SK-N-SH (cell line): ENCODE results near the gene FZD10. TPM values are rescaled to one million over a fixed set of nuclear protein-coding genes. Genes with fewer than 3 reads are reported as not detected.

Experiments used
- CTCF ChIA-PET: fragments of 300-600, 350-600 bp; formaldehyde crosslinking; extraction: SDS; loops from one replicate; lab custom pipeline; 2021; lab: Yijun Ruan, JAX
- POLR2A ChIA-PET: fragments of 350-600 bp; sonication (Branson Sonifier 250); formaldehyde crosslinking; extraction: SDS; loops from one replicate; lab custom pipeline; 2020; ENCODE audit warnings: antibody characterized with exemption, inconsistent platforms; lab: Yijun Ruan, JAX
- DNase-seq: peaks from one replicate; pipeline ENCODE4 v3.0.0; 2012
- H2AFZ ChIP-seq: fragments of 200-600 bp; sonication (generic); 2 replicates; pipeline ENCODE4 v1.8.1; 2016; ENCODE audit warnings: antibody characterized with exemption, mild to moderate bottlenecking, low read depth
- H3F3A ChIP-seq: fragments of 200-600 bp; sonication (generic); replicated peaks from 2 replicates; pipeline ENCODE3; 2016; ENCODE audit warnings: antibody characterized with exemption, mild to moderate bottlenecking; ENCODE audit not compliant: insufficient read depth
- H3K27ac ChIP-seq, 2 experiments: fragments of 200-500 bp in 1 of 2; fragments of 200-600 bp in 1 of 2; sonication (Bioruptor generic) in 1 of 2; sonication (generic), shearing (Covaris generic) in 1 of 2; 2 replicates each; pipeline versions ENCODE4 v1.5.1 to v1.6.1; 2014 to 2016; ENCODE audit warnings: low read depth in 2 of 2, inconsistent platforms in 1 of 2, low read length in 1 of 2, mild to moderate bottlenecking in 1 of 2, mixed read lengths in 1 of 2
- H3K27me3 ChIP-seq: fragments of 200-600 bp; sonication (generic), shearing (Covaris generic); 2 replicates; pipeline ENCODE4 v1.6.1; 2016; ENCODE audit warnings: mixed run types; ENCODE audit not compliant: insufficient read depth
- H3K36me3 ChIP-seq, 2 experiments: fragments of 200-500 bp in 1 of 2; fragments of 200-600 bp in 1 of 2; sonication (Bioruptor generic) in 1 of 2; sonication (generic) in 1 of 2; replicated peaks in 1 of 2; 2 replicates each; pipeline versions ENCODE3 to v1.5.1; 2014 to 2016; ENCODE audit warnings: low read length in 1 of 2, mild to moderate bottlenecking in 1 of 2; ENCODE audit not compliant: insufficient read depth in 2 of 2, control insufficient read depth in 1 of 2
- H3K4me1 ChIP-seq, 2 experiments: fragments of 200-500 bp in 1 of 2; fragments of 200-600 bp in 1 of 2; sonication (Bioruptor generic) in 1 of 2; sonication (generic), shearing (Covaris generic) in 1 of 2; 2 replicates each; pipeline versions ENCODE4 v1.5.1 to v1.6.1; 2014 to 2016; ENCODE audit warnings: low read depth in 1 of 2, low read length in 1 of 2, mixed run types in 1 of 2; ENCODE audit not compliant: insufficient read depth in 2 of 2, control insufficient read depth in 1 of 2
- H3K4me2 ChIP-seq: fragments of 200-600 bp; sonication (generic), shearing (Covaris generic); 2 replicates; pipeline ENCODE4 v1.6.1; 2017; ENCODE audit warnings: mixed run types
- H3K4me3 ChIP-seq, 2 experiments: fragments of 200-500 bp in 1 of 2; fragments of 200-600 bp in 1 of 2; sonication (Bioruptor generic) in 1 of 2; sonication (generic), shearing (Covaris generic) in 1 of 2; 2 replicates each; pipeline versions ENCODE4 v1.5.1 to v1.8.1; 2014 to 2016; ENCODE audit warnings: low read depth in 2 of 2, inconsistent platforms in 1 of 2, low read length in 1 of 2, mild to moderate bottlenecking in 1 of 2, mixed read lengths in 1 of 2, moderate library complexity in 1 of 2
- H3K79me2 ChIP-seq: fragments of 200-600 bp; sonication (generic); 2 replicates; pipeline ENCODE4 v1.8.1; 2017; ENCODE audit warnings: mild to moderate bottlenecking; ENCODE audit not compliant: insufficient read depth
- H3K9ac ChIP-seq: fragments of 200-600 bp; sonication (generic); 2 replicates; pipeline ENCODE4 v1.6.1; 2017; ENCODE audit warnings: mixed run types
- H3K9me2 ChIP-seq: fragments of 200-600 bp; sonication (generic); 2 replicates; pipeline ENCODE4 v1.6.1; 2017; ENCODE audit warnings: mixed run types
- H3K9me3 ChIP-seq: fragments of 200-600 bp; sonication (generic); 2 replicates; pipeline ENCODE4 v1.6.1; 2017; ENCODE audit warnings: mixed run types, mild to moderate bottlenecking, moderate library complexity
- H4K20me1 ChIP-seq: fragments of 200-600 bp; sonication (generic); 2 replicates; pipeline ENCODE4 v1.6.1; 2017; ENCODE audit warnings: mild to moderate bottlenecking, mixed run types; ENCODE audit not compliant: insufficient read depth
- CTCF ChIP-seq: fragments of 200-600 bp; sonication (generic); IDR thresholded peaks from 2 replicates; pipeline ENCODE4 v1.6.1; 2017; ENCODE audit warnings: antibody characterized with exemption, mild to moderate bottlenecking, moderate library complexity
- EP300 ChIP-seq, 2 experiments: IDR thresholded peaks; 2 replicates each; pipeline versions ENCODE4 v1.4.0 to v1.6.1; 2012; ENCODE audit warnings: borderline replicate concordance in 1 of 2, low read depth in 1 of 2, low read length in 1 of 2
- EZH2phosphoT487 ChIP-seq: fragments of 200-600 bp; sonication (generic); IDR thresholded peaks from 2 replicates; pipeline ENCODE4 v1.6.1; 2017; ENCODE audit warnings: low read depth, mixed run types, mild to moderate bottlenecking, antibody characterized with exemption, moderate library complexity, borderline replicate concordance
- FOXJ3 ChIP-seq: sonication (generic); formaldehyde crosslinking; IDR thresholded peaks from 2 replicates; pipeline ENCODE4 v1.5.1; 2020; ENCODE audit warnings: mild to moderate bottlenecking, missing genetic modification reagents
- GABPA ChIP-seq: IDR thresholded peaks from 2 replicates; pipeline ENCODE4 v1.4.0; 2012; ENCODE audit warnings: low read depth, mild to moderate bottlenecking
- JUND ChIP-seq: IDR thresholded peaks from 2 replicates; pipeline ENCODE4 v1.4.0; 2012
- NFIC ChIP-seq: IDR thresholded peaks from 2 replicates; pipeline ENCODE4 v1.4.0; 2012; ENCODE audit warnings: borderline replicate concordance
- RAD21 ChIP-seq: IDR thresholded peaks from 2 replicates; pipeline ENCODE4 v1.6.1; 2012; ENCODE audit warnings: mild to moderate bottlenecking, low read length
- RCOR1 ChIP-seq: fragments of 150-350 bp; IDR thresholded peaks from 2 replicates; pipeline ENCODE4 v1.6.1; 2017; ENCODE audit warnings: antibody characterized with exemption, low read length
- RFX5 ChIP-seq: IDR thresholded peaks from 2 replicates; pipeline ENCODE4 v1.6.1; 2012; ENCODE audit warnings: mild to moderate bottlenecking, improper control_type of control experiment, low read length
- TAF1 ChIP-seq: IDR thresholded peaks from 2 replicates; pipeline ENCODE4 v1.6.1; 2012; ENCODE audit warnings: low read depth, mild to moderate bottlenecking, low read length, moderate library complexity, borderline replicate concordance
- ZBTB33 ChIP-seq: IDR thresholded peaks from 2 replicates; pipeline ENCODE4 v1.4.0; 2012; ENCODE audit warnings: low read depth, borderline replicate concordance
- WGBS: methylation state at CpG from one replicate; pipeline ENCODE4 v1.1.6; 2017; ENCODE audit warnings: low lambda C conversion rate; 5-methylcytosine and 5-hydroxymethylcytosine counted together
- polyA plus RNA-seq, 3 experiments: library from polyadenylated mRNA; depleted of rRNA; stranded (reverse); fragments of >200 nt; gene quantifications; 2 replicates each; pipeline ENCODE4 v1.2.3, GENCODE V29; 2012

The FZD10 gene
- polyA plus RNA-seq, 1 of the 3 experiments (the other 2 are of a cell fraction), result not detected

- no peaks in the 10 kb centered on the region for H3K4me1 ChIP-seq
- no peak for DNase-seq
- H3K9me3 ChIP-seq, result no peaks in the 10 kb centered on the region
- CTCF ChIA-PET, result interaction anchor here (3.3 kb wide), 1 partner anchor 173 kb away, joined by 9 read pairs; no protein-coding TSS in a partner anchor
- H3K4me2 ChIP-seq, result no peak overlapping the region
- no peaks in the 10 kb centered on the region for H3K9me2 ChIP-seq
- H3F3A ChIP-seq, result no peaks in the 10 kb centered on the region
- no peak overlapping the region for H3K27ac ChIP-seq
- H3K79me2 ChIP-seq, result no peaks in the 10 kb centered on the region
- no peak overlapping the region for H2AFZ ChIP-seq
- H3K9ac ChIP-seq, result no peak overlapping the region
- TF ChIP-seq JUND (no peak), CTCF (no peak), FOXJ3 (no peak), EZH2phosphoT487 (no peak), GABPA (no peak), RFX5 (no peak), RCOR1 (no peak), EP300 (IDR thresholded peaks at IDR 0.05; ENCODE audit: borderline replicate concordance in 1 of 2, low read depth in 1 of 2, low read length in 1 of 2) (no peak), ZBTB33 (no peak), RAD21 (no peak), TAF1 (no peak), NFIC (no peak)
- TF ChIP-seq, all 33 proteins: peak for 0
- POLR2A ChIA-PET, result no interaction called here
- Histone ChIP-seq H3K4me3 (no peak overlapping the region), H3K36me3 (no peaks in the 10 kb centered on the region), H4K20me1 (no peaks in the 10 kb centered on the region), H3K27me3 (no peaks in the 10 kb centered on the region)
- WGBS, result 14% methylated on average over 16 of the region's 16 CpGs
These were observed 52.6 kb downstream of the FZD10 start for GRCh38 chr12:130214686-130215395.

Other genes with a start within 250 kb of the FZD10 start
- 0.03 and 0.05 TPM in 2 replicates for gene PIWIL1, start 175.4 kb downstream of the FZD10 start, polyA plus RNA-seq (2012; rRNA removed)